SK-N-SH (cell line): ENCODE measurements around the gene HSP90AA1. TPM values are rescaled to one million over a fixed set of nuclear protein-coding genes. Genes with fewer than 3 reads are reported as not detected.

ENCODE experiments used
- CTCF ChIA-PET: fragments of 300-600, 350-600 bp; formaldehyde crosslinking; extraction: SDS; loops from one replicate; lab custom pipeline; 2021; lab: Yijun Ruan, JAX
- POLR2A ChIA-PET: fragments of 350-600 bp; sonication (Branson Sonifier 250); formaldehyde crosslinking; extraction: SDS; loops from one replicate; lab custom pipeline; 2020; ENCODE audit warnings: antibody characterized with exemption, inconsistent platforms; lab: Yijun Ruan, JAX
- DNase-seq: peaks from one replicate; pipeline ENCODE4 v3.0.0; 2012
- H2AFZ ChIP-seq: fragments of 200-600 bp; sonication (generic); 2 replicates; pipeline ENCODE4 v1.8.1; 2016; ENCODE audit warnings: antibody characterized with exemption, mild to moderate bottlenecking, low read depth
- H3F3A ChIP-seq: fragments of 200-600 bp; sonication (generic); replicated peaks from 2 replicates; pipeline ENCODE3; 2016; ENCODE audit warnings: antibody characterized with exemption, mild to moderate bottlenecking; ENCODE audit not compliant: insufficient read depth
- H3K27ac ChIP-seq, 2 experiments: fragments of 200-500 bp in 1 of 2; fragments of 200-600 bp in 1 of 2; sonication (Bioruptor generic) in 1 of 2; sonication (generic), shearing (Covaris generic) in 1 of 2; 2 replicates each; pipeline versions ENCODE4 v1.5.1 to v1.6.1; 2014 to 2016; ENCODE audit warnings: low read depth in 2 of 2, inconsistent platforms in 1 of 2, low read length in 1 of 2, mild to moderate bottlenecking in 1 of 2, mixed read lengths in 1 of 2
- H3K27me3 ChIP-seq: fragments of 200-600 bp; sonication (generic), shearing (Covaris generic); 2 replicates; pipeline ENCODE4 v1.6.1; 2016; ENCODE audit warnings: mixed run types; ENCODE audit not compliant: insufficient read depth
- H3K36me3 ChIP-seq, 2 experiments: fragments of 200-500 bp in 1 of 2; fragments of 200-600 bp in 1 of 2; sonication (Bioruptor generic) in 1 of 2; sonication (generic) in 1 of 2; replicated peaks in 1 of 2; 2 replicates each; pipeline versions ENCODE3 to v1.5.1; 2014 to 2016; ENCODE audit warnings: low read length in 1 of 2, mild to moderate bottlenecking in 1 of 2; ENCODE audit not compliant: insufficient read depth in 2 of 2, control insufficient read depth in 1 of 2
- H3K4me1 ChIP-seq, 2 experiments: fragments of 200-500 bp in 1 of 2; fragments of 200-600 bp in 1 of 2; sonication (Bioruptor generic) in 1 of 2; sonication (generic), shearing (Covaris generic) in 1 of 2; 2 replicates each; pipeline versions ENCODE4 v1.5.1 to v1.6.1; 2014 to 2016; ENCODE audit warnings: low read depth in 1 of 2, low read length in 1 of 2, mixed run types in 1 of 2; ENCODE audit not compliant: insufficient read depth in 2 of 2, control insufficient read depth in 1 of 2
- H3K4me2 ChIP-seq: fragments of 200-600 bp; sonication (generic), shearing (Covaris generic); 2 replicates; pipeline ENCODE4 v1.6.1; 2017; ENCODE audit warnings: mixed run types
- H3K4me3 ChIP-seq, 2 experiments: fragments of 200-500 bp in 1 of 2; fragments of 200-600 bp in 1 of 2; sonication (Bioruptor generic) in 1 of 2; sonication (generic), shearing (Covaris generic) in 1 of 2; 2 replicates each; pipeline versions ENCODE4 v1.5.1 to v1.8.1; 2014 to 2016; ENCODE audit warnings: low read depth in 2 of 2, inconsistent platforms in 1 of 2, low read length in 1 of 2, mild to moderate bottlenecking in 1 of 2, mixed read lengths in 1 of 2, moderate library complexity in 1 of 2
- H3K79me2 ChIP-seq: fragments of 200-600 bp; sonication (generic); 2 replicates; pipeline ENCODE4 v1.8.1; 2017; ENCODE audit warnings: mild to moderate bottlenecking; ENCODE audit not compliant: insufficient read depth
- H3K9ac ChIP-seq: fragments of 200-600 bp; sonication (generic); 2 replicates; pipeline ENCODE4 v1.6.1; 2017; ENCODE audit warnings: mixed run types
- H3K9me2 ChIP-seq: fragments of 200-600 bp; sonication (generic); 2 replicates; pipeline ENCODE4 v1.6.1; 2017; ENCODE audit warnings: mixed run types
- H3K9me3 ChIP-seq: fragments of 200-600 bp; sonication (generic); 2 replicates; pipeline ENCODE4 v1.6.1; 2017; ENCODE audit warnings: mixed run types, mild to moderate bottlenecking, moderate library complexity
- H4K20me1 ChIP-seq: fragments of 200-600 bp; sonication (generic); 2 replicates; pipeline ENCODE4 v1.6.1; 2017; ENCODE audit warnings: mild to moderate bottlenecking, mixed run types; ENCODE audit not compliant: insufficient read depth
- CHD2 ChIP-seq: fragments of 150-350 bp; IDR thresholded peaks from 2 replicates; pipeline ENCODE4 v1.6.1; 2018; ENCODE audit warnings: low read length; ENCODE audit not compliant: partially characterized antibody
- CTCF ChIP-seq: fragments of 200-600 bp; sonication (generic); IDR thresholded peaks from 2 replicates; pipeline ENCODE4 v1.6.1; 2017; ENCODE audit warnings: antibody characterized with exemption, mild to moderate bottlenecking, moderate library complexity
- FOSL2 ChIP-seq: IDR thresholded peaks from 2 replicates; pipeline ENCODE4 v1.4.0; 2012; ENCODE audit warnings: low read depth, mild to moderate bottlenecking, moderate library complexity, borderline replicate concordance
- FOXJ3 ChIP-seq: sonication (generic); formaldehyde crosslinking; IDR thresholded peaks from 2 replicates; pipeline ENCODE4 v1.5.1; 2020; ENCODE audit warnings: mild to moderate bottlenecking, missing genetic modification reagents
- GABPA ChIP-seq: IDR thresholded peaks from 2 replicates; pipeline ENCODE4 v1.4.0; 2012; ENCODE audit warnings: low read depth, mild to moderate bottlenecking
- GATA2 ChIP-seq: sonication (generic); formaldehyde crosslinking; IDR thresholded peaks from 2 replicates; pipeline ENCODE4 v1.5.0; 2020; ENCODE audit warnings: mild to moderate bottlenecking, missing genetic modification reagents
- IRF3 ChIP-seq: fragments of 150-350 bp; IDR thresholded peaks from 2 replicates; pipeline ENCODE4 v1.6.1; 2016; ENCODE audit warnings: mild to moderate bottlenecking, low read depth, low read length
- MAX ChIP-seq: IDR thresholded peaks from 2 replicates; pipeline ENCODE4 v1.4.0; 2012; ENCODE audit warnings: low read depth
- MXI1 ChIP-seq: IDR thresholded peaks from 2 replicates; pipeline ENCODE4 v1.6.1; 2012; ENCODE audit warnings: mild to moderate bottlenecking, low read depth, low read length, improper control_type of control experiment
- NFIC ChIP-seq: IDR thresholded peaks from 2 replicates; pipeline ENCODE4 v1.4.0; 2012; ENCODE audit warnings: borderline replicate concordance
- NRF1 ChIP-seq: IDR thresholded peaks from 2 replicates; pipeline ENCODE4 v1.6.1; 2012; ENCODE audit warnings: low read depth, mild to moderate bottlenecking, low read length
- PBX3 ChIP-seq: IDR thresholded peaks from 2 replicates; pipeline ENCODE4; 2012
- REST ChIP-seq: IDR thresholded peaks from 2 replicates; pipeline ENCODE4 v1.6.1; 2012; ENCODE audit warnings: mild to moderate bottlenecking, low read depth, low read length, moderate library complexity
- RFX5 ChIP-seq: IDR thresholded peaks from 2 replicates; pipeline ENCODE4 v1.6.1; 2012; ENCODE audit warnings: mild to moderate bottlenecking, improper control_type of control experiment, low read length
- RXRA ChIP-seq: IDR thresholded peaks from 2 replicates; pipeline ENCODE4 v1.4.0; 2012; ENCODE audit warnings: low read depth, mild to moderate bottlenecking, borderline replicate concordance
- SIN3A ChIP-seq: IDR thresholded peaks from 2 replicates; pipeline ENCODE4 v1.6.1; 2012; ENCODE audit warnings: low read depth, mild to moderate bottlenecking, low read length, moderate library complexity, borderline replicate concordance
- SMC3 ChIP-seq: IDR thresholded peaks from 2 replicates; pipeline ENCODE4 v1.6.1; 2012; ENCODE audit warnings: low read depth, low read length, improper control_type of control experiment
- TAF1 ChIP-seq: IDR thresholded peaks from 2 replicates; pipeline ENCODE4 v1.6.1; 2012; ENCODE audit warnings: low read depth, mild to moderate bottlenecking, low read length, moderate library complexity, borderline replicate concordance
- WGBS: methylation state at CpG from one replicate; pipeline ENCODE4 v1.1.6; 2017; ENCODE audit warnings: low lambda C conversion rate; 5-methylcytosine and 5-hydroxymethylcytosine counted together
- polyA plus RNA-seq, 3 experiments: library from polyadenylated mRNA; depleted of rRNA; stranded (reverse); fragments of >200 nt; gene quantifications; 2 replicates each; pipeline ENCODE4 v1.2.3, GENCODE V29; 2012

Gene HSP90AA1
- polyA plus RNA-seq, 1 of the 3 experiments (the other 2 are of a cell fraction), result 269 TPM

- Histone ChIP-seq H3K4me1 (peaks cover 13 to 14% of the 10 kb centered on the region in 2 experiments; a peak in 2 of 4 replicates), H3F3A (no peaks in the 10 kb centered on the region)
- TF ChIP-seq NFIC, result no peak
- TF ChIP-seq RFX5, result no peak
- no peak for TF ChIP-seq NRF1
- no peak for TF ChIP-seq TAF1
- TF ChIP-seq MXI1, result no peak
- no peak for TF ChIP-seq FOXJ3 (CRISPR knock-in tag)
- no peak for TF ChIP-seq GABPA
- no peak for TF ChIP-seq SIN3A
- no peak for TF ChIP-seq SMC3
- no peak for TF ChIP-seq CTCF
- no peak for TF ChIP-seq IRF3
- TF ChIP-seq PBX3, result no peak
- no peak for TF ChIP-seq MAX
- TF ChIP-seq GATA2 (CRISPR knock-in tag), result no peak
- TF ChIP-seq RXRA, result no peak
- no peak for TF ChIP-seq REST
- no peak for TF ChIP-seq FOSL2
- TF ChIP-seq CHD2, result no peak
- TF ChIP-seq, all 33 proteins: peak for 0
- Histone ChIP-seq H3K4me3 (no peak overlapping the region), H3K27me3 (no peaks in the 10 kb centered on the region), H3K9me2 (no peaks in the 10 kb centered on the region), H3K27ac (no peak overlapping the region), H3K4me2 (no peak overlapping the region), H3K79me2 (no peaks in the 10 kb centered on the region), H3K36me3 (no peaks in the 10 kb centered on the region), H3K9ac (no peak overlapping the region), H3K9me3 (no peaks in the 10 kb centered on the region), H4K20me1 (no peaks in the 10 kb centered on the region), H2AFZ (no peak overlapping the region)
- ChIA-PET POLR2A (no interaction called here), CTCF (interaction anchor here (1.0 kb wide), 1 partner anchor 221 kb away, joined by 3 read pairs; no protein-coding TSS in a partner anchor)
- WGBS, result 97% methylated on average over 10 of the region's 10 CpGs
- no peak for DNase-seq
These were observed 6.0 kb upstream of the HSP90AA1 start for GRCh38 chr14:102092806-102093205.
